Sigmoid colon (tissue), 7 donors: ENCODE results near the gene BIRC6. TPM values are rescaled to one million over a fixed set of nuclear protein-coding genes. Genes with fewer than 3 reads are reported as not detected.

ENCODE experiments used
- DNase-seq: peaks from one replicate; pipeline ENCODE4 v3.0.0-alpha.2; 2019
- H3K27ac ChIP-seq, 4 donors: fragments of 200-600 bp; sonication (generic); one replicate each; pipeline ENCODE4 v1.5.1; 2016 to 2019; ENCODE audit warnings: mild to moderate bottlenecking in 1 of 4
- H3K27me3 ChIP-seq, 3 donors: fragments of 200-600 bp; sonication (generic); one replicate each; pipeline ENCODE4 v1.5.1; 2019; ENCODE audit warnings: mild to moderate bottlenecking in 1 of 3
- H3K36me3 ChIP-seq, 4 donors: fragments of 200-600 bp; sonication (generic); one replicate each; pipeline ENCODE4 v1.5.1; 2016 to 2019
- H3K4me1 ChIP-seq, 4 donors: fragments of 200-600 bp; sonication (generic); one replicate each; pipeline ENCODE4 v1.5.1; 2017 to 2019
- H3K4me3 ChIP-seq, 4 donors: fragments of 200-600 bp; sonication (generic); one replicate each; pipeline ENCODE4 v1.5.1; 2017 to 2019; ENCODE audit warnings: mild to moderate bottlenecking in 2 of 4, moderate library complexity in 1 of 4
- H3K9me3 ChIP-seq, 4 donors: fragments of 200-600 bp in 3 of 4; sonication (generic) in 3 of 4; one replicate each; pipeline versions ENCODE4 v1.5.1 to v1.6.1; 2013 to 2019
- EP300 ChIP-seq, 4 donors: sonication (generic); formaldehyde crosslinking; IDR thresholded peaks; one replicate each; pipeline ENCODE4 v1.6.1; 2017; ENCODE audit warnings: antibody characterized with exemption in 4 of 4
- POLR2A ChIP-seq, 2 donors: fragments of 450-650 bp; IDR thresholded peaks; one replicate each; pipeline ENCODE4 v1.6.1; 2016; ENCODE audit warnings: antibody characterized with exemption in 2 of 2, mild to moderate bottlenecking in 2 of 2, moderate library complexity in 2 of 2
- POLR2AphosphoS5 ChIP-seq, 4 donors: sonication (generic); formaldehyde crosslinking; IDR thresholded peaks; one replicate each; pipeline ENCODE4 v1.6.1; 2017; ENCODE audit warnings: antibody characterized with exemption in 4 of 4
- WGBS, 2 donors: extraction: QIAGEN DNeasy Blood & Tissue Kit; methylation state at CpG; one replicate each; pipeline ENCODE4 v1.1.7; 2013; 5-methylcytosine and 5-hydroxymethylcytosine counted together
- intact Hi-C: fragments of 100-400 bp; cut with DNase I; formaldehyde crosslinking; loops from one replicate; pipeline ENCODE4 v1.15.1; 2023
- polyA plus RNA-seq, 3 donors: library from polyadenylated mRNA; stranded (reverse); fragments of 200-250 nt; gene quantifications; one replicate each; pipeline ENCODE4 v1.2.3, GENCODE V29; 2013
- total RNA-seq, 4 donors: library from RNA; depleted of rRNA; stranded (reverse); fragments of >200 nt; gene quantifications; one replicate each; pipeline ENCODE4 v1.1.0, GENCODE V29; 2016
- TF ChIP-seq, protein P1 (sequence below), 4 experiments: fragments of 450-650 bp in 3 of 4; fragments of 200-600 bp in 1 of 4; IDR thresholded peaks; one replicate each; pipeline ENCODE4 v1.5.1; 2016 to 2019; ENCODE audit warnings: antibody characterized with exemption in 4 of 4, mild to moderate bottlenecking in 3 of 4, moderate library complexity in 2 of 4
- donor health status: healthy with polysubstance abuse.
- donor health status: Bipolar disorder and iron deficiency.
- donor health status: healthy.

Gene BIRC6
- total and polyA plus RNA-seq, 7 donors, result 9.7 to 122 (median 86.4) TPM

DNA sequence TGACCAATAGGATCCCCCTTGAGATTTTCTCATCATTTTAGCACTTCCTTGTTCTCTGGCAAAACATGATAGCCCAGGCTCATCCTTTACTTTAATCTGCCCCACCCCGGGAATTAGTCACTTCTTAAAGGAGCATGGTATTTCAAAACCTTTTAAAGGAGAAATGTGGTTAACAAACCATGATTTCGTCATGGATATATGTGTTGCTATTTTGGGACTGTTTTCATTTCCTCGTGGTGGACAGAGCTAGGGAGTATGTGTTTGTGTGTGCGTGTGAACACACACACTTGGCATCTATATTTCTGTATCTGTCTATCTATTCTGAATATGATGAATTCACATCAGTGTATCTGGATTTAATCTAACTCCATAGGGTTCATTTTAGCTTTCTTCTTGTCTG lies 128.1 kb downstream of the BIRC6 start:
- TF ChIP-seq POLR2AphosphoS5 (IDR thresholded peaks at IDR 0.05) (no peak), POLR2A (IDR thresholded peaks at IDR 0.05) (no peak), EP300 (IDR thresholded peaks at IDR 0.05) (no peak)
- TF ChIP-seq, protein P1, sequence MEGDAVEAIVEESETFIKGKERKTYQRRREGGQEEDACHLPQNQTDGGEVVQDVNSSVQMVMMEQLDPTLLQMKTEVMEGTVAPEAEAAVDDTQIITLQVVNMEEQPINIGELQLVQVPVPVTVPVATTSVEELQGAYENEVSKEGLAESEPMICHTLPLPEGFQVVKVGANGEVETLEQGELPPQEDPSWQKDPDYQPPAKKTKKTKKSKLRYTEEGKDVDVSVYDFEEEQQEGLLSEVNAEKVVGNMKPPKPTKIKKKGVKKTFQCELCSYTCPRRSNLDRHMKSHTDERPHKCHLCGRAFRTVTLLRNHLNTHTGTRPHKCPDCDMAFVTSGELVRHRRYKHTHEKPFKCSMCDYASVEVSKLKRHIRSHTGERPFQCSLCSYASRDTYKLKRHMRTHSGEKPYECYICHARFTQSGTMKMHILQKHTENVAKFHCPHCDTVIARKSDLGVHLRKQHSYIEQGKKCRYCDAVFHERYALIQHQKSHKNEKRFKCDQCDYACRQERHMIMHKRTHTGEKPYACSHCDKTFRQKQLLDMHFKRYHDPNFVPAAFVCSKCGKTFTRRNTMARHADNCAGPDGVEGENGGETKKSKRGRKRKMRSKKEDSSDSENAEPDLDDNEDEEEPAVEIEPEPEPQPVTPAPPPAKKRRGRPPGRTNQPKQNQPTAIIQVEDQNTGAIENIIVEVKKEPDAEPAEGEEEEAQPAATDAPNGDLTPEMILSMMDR (IDR thresholded peaks at IDR 0.05), result no peak
- Histone ChIP-seq H3K27ac (no peak overlapping the region), H3K4me3 (no peak overlapping the region), H3K4me1 (peaks cover 0 to 12% (median 4%) of the 10 kb centered on the region in 4 donors), H3K27me3 (no peaks in the 10 kb centered on the region), H3K9me3 (no peaks in the 10 kb centered on the region), H3K36me3 (peaks cover 9 to 89% (median 26%) of the 10 kb centered on the region in 4 donors)
- 68 to 76% methylated on average over 4 of the region's 4 CpGs for WGBS, 2 donors
- DNase-seq, result no peak
- intact Hi-C loops, result no loop called here

DNA sequence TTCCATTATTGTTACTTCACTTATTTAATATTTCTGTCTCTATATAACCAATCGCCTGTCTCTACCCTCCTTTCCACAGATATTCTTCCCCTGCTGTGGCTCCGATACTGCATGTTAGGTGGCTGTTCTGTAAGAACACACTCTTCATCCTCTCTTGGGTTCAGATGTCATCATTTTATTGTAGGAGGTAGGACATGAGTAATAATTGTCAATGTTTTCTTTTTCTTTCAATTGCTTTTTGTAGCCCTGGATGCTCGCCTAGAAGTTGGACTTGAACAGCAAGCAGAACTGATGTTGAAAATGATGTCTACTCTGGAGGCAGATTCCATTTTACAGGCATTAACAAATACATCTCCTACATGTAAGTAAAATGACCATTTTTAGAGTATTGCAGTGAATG lies 128.6 kb downstream of the BIRC6 start:
- peaks cover 0 to 12% (median 4%) of the 10 kb centered on the region in 4 donors for H3K4me1 ChIP-seq
- TF ChIP-seq, protein P1 (IDR thresholded peaks at IDR 0.05), result no peak
- TF ChIP-seq POLR2AphosphoS5 (IDR thresholded peaks at IDR 0.05), result no peak
- no peak for TF ChIP-seq EP300 (IDR thresholded peaks at IDR 0.05)
- TF ChIP-seq POLR2A (IDR thresholded peaks at IDR 0.05), result no peak
- no peak overlapping the region for H3K4me3 ChIP-seq
- H3K27ac ChIP-seq, result no peak overlapping the region
- no peaks in the 10 kb centered on the region for H3K27me3 ChIP-seq
- WGBS, 2 donors, result 95 to 96% methylated on average over 3 of the region's 3 CpGs
- peaks cover 9 to 89% (median 26%) of the 10 kb centered on the region in 4 donors for H3K36me3 ChIP-seq
- H3K9me3 ChIP-seq, result no peaks in the 10 kb centered on the region
- intact Hi-C loops, result no loop called here
- DNase-seq, result no peak

DNA sequence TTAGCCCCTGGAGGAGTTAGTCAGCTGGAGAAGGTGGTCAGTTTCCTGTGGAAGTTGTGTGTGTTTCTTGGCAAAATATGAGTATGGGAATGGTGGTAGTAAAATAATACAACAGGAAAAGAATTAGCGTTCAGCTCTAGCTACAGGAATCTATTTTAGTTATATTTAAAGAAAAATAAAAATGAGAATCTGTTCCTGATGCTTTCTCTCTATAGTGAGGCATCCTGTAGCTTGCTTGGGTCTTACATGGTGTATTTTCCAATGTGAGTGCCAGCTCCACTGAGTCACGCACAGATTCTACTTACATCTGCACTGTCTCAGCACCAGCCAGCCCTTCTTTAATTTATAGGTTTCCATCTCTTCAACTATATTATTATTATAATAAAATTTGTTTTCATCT lies 132.2 kb downstream of the BIRC6 start:
- H3K9me3 ChIP-seq, result no peaks in the 10 kb centered on the region
- intact Hi-C loops, result no loop called here
- TF ChIP-seq POLR2AphosphoS5 (IDR thresholded peaks at IDR 0.05) (no peak), EP300 (IDR thresholded peaks at IDR 0.05) (no peak), POLR2A (IDR thresholded peaks at IDR 0.05) (no peak)
- TF ChIP-seq, protein P1 (IDR thresholded peaks at IDR 0.05), result no peak
- peaks cover 9 to 80% (median 20%) of the 10 kb centered on the region in 4 donors for H3K36me3 ChIP-seq
- H3K27ac ChIP-seq, result no peak overlapping the region
- DNase-seq, result no peak
- no peaks in the 10 kb centered on the region for H3K27me3 ChIP-seq
- H3K4me3 ChIP-seq, result no peak overlapping the region
- peaks cover 0 to 4% (median 0%) of the 10 kb centered on the region in 4 donors for H3K4me1 ChIP-seq
- WGBS, 2 donors, result 95 to 96% methylated on average over 2 of the region's 2 CpGs

DNA sequence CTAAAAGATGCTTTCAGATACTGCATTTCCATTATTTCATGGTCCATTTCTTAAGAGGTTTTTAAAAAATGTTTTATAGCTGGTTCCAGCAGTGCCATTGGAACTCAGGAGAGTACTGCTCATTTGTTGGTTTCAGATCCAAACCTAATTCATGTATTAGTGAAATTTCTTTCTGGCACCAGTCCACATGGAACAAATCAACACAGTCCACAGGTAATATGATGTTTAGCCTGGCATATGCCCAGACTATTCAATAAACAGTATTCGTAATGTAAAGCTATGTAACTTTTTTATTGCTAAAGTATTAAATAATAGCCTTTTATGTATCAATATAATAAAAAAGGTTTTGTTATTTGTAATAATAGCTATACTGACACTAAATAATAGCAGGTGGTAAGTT lies 134.5 kb downstream of the BIRC6 start:
- peaks cover under 1 to 86% (median 12%) of the 10 kb centered on the region in 4 donors for H3K36me3 ChIP-seq
- TF ChIP-seq, protein P1 (IDR thresholded peaks at IDR 0.05), result no peak
- no peak for TF ChIP-seq EP300 (IDR thresholded peaks at IDR 0.05)
- no peak for TF ChIP-seq POLR2AphosphoS5 (IDR thresholded peaks at IDR 0.05)
- no peak for TF ChIP-seq POLR2A (IDR thresholded peaks at IDR 0.05)
- no peak overlapping the region for H3K4me3 ChIP-seq
- no peaks in the 10 kb centered on the region for H3K27me3 ChIP-seq
- intact Hi-C loops, result no loop called here
- H3K4me1 ChIP-seq, result no peaks in the 10 kb centered on the region
- WGBS, 2 donors, result 74 to 86% methylated on average over 1 of the region's 1 CpG
- no peaks in the 10 kb centered on the region for H3K9me3 ChIP-seq
- no peak overlapping the region for H3K27ac ChIP-seq
- DNase-seq, result no peak

DNA sequence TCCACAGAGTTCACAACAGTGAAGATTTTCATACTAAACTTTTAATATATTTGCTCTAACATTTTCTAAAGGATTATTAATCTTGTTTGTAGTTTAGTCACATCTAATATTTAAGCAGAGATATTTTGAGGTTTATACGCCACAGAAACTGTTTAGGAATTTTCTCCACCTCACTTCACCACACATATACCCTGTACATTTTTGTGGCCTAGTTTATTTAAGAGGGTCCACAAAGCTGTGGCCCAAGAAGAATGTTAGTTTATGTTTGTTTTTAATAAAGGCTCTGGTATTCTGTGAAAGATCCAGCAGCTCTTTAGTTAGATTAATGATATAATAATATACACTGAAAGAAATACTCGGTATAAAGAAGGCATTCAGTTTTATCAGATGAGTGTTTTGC lies 138.3 kb downstream of the BIRC6 start:
- 87 to 96% methylated on average over 2 of the region's 2 CpGs for WGBS, 2 donors
- Histone ChIP-seq H3K27me3 (no peaks in the 10 kb centered on the region), H3K27ac (no peak overlapping the region), H3K36me3 (peaks cover 0 to 81% (median 11%) of the 10 kb centered on the region in 4 donors), H3K9me3 (no peaks in the 10 kb centered on the region), H3K4me3 (no peak overlapping the region), H3K4me1 (no peaks in the 10 kb centered on the region)
- no peak for TF ChIP-seq POLR2AphosphoS5 (IDR thresholded peaks at IDR 0.05)
- no peak for TF ChIP-seq EP300 (IDR thresholded peaks at IDR 0.05)
- no peak for TF ChIP-seq POLR2A (IDR thresholded peaks at IDR 0.05)
- TF ChIP-seq, protein P1 (IDR thresholded peaks at IDR 0.05), result no peak
- intact Hi-C loops, result no loop called here
- DNase-seq, result no peak
